NCI-H2196 treated with DMSO at 0.1 percent for 48 hours (cell line): ENCODE measurements around the gene LRRC58.
"Not testable (repeated sequence)": the region's sequence is repeated elsewhere in the genome, so short reads cannot be mapped to it uniquely, and the experiment has no call there.

ENCODE experiments used
- DNase-seq: peaks from one replicate; lab custom pipeline; 2025; ENCODE audit not compliant: unreplicated experiment; lab: John Stamatoyannopoulos, UW

LRRC58 gene

GRCh38 chr3:120341658-120342346 is 7.4 kb downstream of the LRRC58 start:
- DNase-seq, result no peak

GRCh38 chr3:120339362-120339761 is 9.8 kb downstream of the LRRC58 start:
- DNase-seq, result no peak

GRCh38 chr3:120338517-120338916 is 10.6 kb downstream of the LRRC58 start:
- no peak for DNase-seq

- no peak for DNase-seq
Observed at GRCh38 chr3:120332646-120333045, 16.5 kb downstream of the LRRC58 start.

GRCh38 chr3:120331076-120331475 is 18.1 kb downstream of the LRRC58 start:
- DNase-seq, result no peak

GRCh38 chr3:120326784-120327183 is 22.4 kb downstream of the LRRC58 start:
- DNase-seq, result no peak

- DNase-seq, result no peak
Observed at GRCh38 chr3:120324190-120324589, 25.0 kb downstream of the LRRC58 start.

- DNase-seq, result not testable (repeated sequence)
Observed at GRCh38 chr3:120323761-120324160, 25.4 kb downstream of the LRRC58 start.

GRCh38 chr3:120311863-120312794 is 37.0 kb downstream of the LRRC58 start:
- no peak for DNase-seq

- no peak for DNase-seq
Observed at GRCh38 chr3:120306519-120307455, 42.4 kb downstream of the LRRC58 start.

- DNase-seq, result no peak
Observed at GRCh38 chr3:120304616-120305015, 44.5 kb downstream of the LRRC58 start.

- DNase-seq, result no peak
Observed at GRCh38 chr3:120302361-120302760, 46.8 kb downstream of the LRRC58 start.

- no peak for DNase-seq
Observed at GRCh38 chr3:120300971-120301370, 48.2 kb downstream of the LRRC58 start.

- no peak for DNase-seq
Observed at GRCh38 chr3:120299403-120299802, 49.8 kb downstream of the LRRC58 start.

GRCh38 chr3:120298996-120299395 is 50.2 kb downstream of the LRRC58 start:
- DNase-seq, result no peak

- not testable (repeated sequence) for DNase-seq
Observed at GRCh38 chr3:120291552-120291951, 57.6 kb downstream of the LRRC58 start.

- no peak for DNase-seq
Observed at GRCh38 chr3:120289636-120290035, 59.5 kb downstream of the LRRC58 start.

- no peak for DNase-seq
Observed at GRCh38 chr3:120286465-120286864, 62.7 kb downstream of the LRRC58 start.

GRCh38 chr3:120285508-120285841 is 63.7 kb downstream of the LRRC58 start:
- no peak for DNase-seq

- no peak for DNase-seq
Observed at GRCh38 chr3:120284747-120285507, 64.2 kb downstream of the LRRC58 start, which contains the start of gene GPR156. TSS of gene GPR156 (minus strand) at chr3:120285222. CDS start at chr3:120244098, 41,124 bp downstream.
